HG03354 (cell line): ENCODE results near the gene CREB5.
A peak's percentile ranks its signal among the peaks of the same experiment; 100 is the strongest.
"Not testable (repeated sequence)": the region's sequence is repeated elsewhere in the genome, so short reads cannot be mapped to it uniquely, and the experiment has no call there.

Experiments used
- ATAC-seq: cut with Tn5 transposase; IDR thresholded peaks from one replicate; pipeline ENCODE4 v1.9.1; 2021; ENCODE audit warnings: mild to moderate bottlenecking; ENCODE audit not compliant: unreplicated experiment, poor library complexity, severe bottlenecking

The CREB5 gene

DNA sequence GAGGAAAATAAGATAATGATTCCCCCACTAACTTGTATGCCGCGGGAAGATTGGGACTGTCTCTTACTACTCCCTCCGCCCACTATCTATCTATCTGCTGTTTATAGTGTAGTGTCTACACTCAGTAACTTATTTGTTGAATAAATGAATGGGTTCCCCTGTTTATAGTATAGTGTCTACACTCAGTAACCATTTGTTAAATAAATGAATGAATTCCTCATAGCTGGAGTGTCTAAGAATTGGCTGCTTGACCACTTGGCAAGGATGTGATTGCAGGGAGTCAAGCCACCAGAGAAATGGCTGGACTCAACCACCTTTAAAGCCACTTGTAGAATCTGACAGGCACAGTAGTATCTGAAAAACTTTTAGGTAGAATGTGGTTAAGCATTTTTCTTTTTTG lies 398.7 kb downstream of the CREB5 start:
- no peak for ATAC-seq

DNA sequence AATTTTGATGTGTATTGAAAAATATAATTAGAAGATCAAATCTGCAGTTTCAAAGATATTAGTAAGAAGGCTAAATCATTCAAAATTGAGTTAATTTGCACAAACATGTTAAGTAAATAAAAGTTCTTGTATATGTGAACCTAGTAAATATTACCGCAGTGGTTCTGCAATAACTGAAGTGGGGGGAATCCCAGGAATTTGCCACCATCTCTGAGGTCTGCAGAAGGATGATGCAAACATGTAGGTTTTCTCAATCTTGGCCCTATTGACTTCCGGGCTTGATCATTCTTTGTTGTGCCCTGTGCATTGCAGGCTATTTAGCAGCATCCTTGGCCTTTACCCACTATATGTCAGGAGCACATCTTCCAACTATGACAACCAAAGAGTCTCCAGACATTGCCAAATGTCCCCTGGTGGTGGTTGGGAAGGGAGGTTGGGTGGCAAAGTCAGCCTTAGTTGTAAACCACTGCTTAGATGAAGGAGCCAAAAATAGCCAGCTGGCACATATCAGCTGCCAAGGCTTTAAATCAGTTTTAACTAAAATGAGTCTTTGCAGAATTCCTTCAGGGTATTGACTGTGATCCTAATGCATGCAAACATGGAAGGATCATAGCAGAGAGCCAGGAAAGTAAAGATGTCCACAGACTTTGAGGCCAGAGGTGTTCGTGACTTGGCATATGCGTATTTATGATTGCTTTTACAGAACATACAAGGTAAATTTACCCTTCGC lies 399.5 kb downstream of the CREB5 start:
- ATAC-seq = no peak

DNA sequence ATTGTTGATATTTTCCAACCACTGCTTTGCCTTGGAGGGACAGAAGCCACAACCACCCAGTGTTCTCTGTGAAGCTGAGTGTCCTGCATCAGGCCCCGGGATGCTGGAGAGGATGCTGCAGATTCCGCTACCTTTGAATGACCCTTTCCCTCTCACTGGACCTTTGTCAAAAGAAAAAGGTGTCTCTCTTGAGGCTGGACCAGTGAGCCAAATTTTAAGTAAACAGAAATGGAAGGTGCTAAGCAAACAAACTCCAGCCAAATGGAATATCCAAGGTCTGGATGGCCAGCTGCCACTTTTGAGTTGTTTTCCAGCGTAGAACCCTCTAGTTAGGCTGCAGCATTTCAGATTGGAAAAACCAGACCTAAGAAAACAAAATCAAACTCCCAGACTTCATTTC lies 400.3 kb downstream of the CREB5 start:
- ATAC-seq = no peak

DNA sequence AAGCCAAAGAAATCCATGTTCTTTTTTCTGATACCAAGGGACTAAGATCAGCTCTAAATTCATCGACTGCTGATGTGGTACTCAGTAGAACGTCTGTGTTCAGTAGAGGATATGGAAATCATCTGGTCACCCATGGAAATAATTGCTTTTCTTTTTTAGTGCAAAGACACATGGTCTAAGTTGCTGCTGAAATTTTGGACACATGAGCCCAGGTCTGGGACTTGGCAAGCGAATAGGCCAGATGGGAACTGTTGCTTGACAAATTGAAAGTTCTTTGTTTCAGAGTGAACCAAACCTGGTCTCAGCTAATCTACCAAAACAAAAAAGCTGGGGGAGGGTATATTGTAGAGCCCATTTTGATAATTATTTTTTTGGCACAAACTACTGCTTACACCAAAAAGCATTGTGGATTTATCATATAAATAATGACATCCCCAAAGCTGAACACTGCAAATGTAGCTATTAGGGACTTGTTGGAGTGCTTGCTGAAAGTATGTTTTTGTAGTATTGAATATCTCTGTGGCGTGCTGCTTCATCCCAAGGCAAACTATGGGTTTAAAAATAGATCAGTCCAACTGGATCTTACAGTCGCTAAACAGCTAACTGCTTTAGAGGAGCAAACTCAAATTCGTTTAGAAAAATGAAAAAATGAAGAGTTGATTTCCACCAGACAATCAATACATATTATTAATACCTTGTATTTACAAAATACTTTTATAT lies 401.1 kb downstream of the CREB5 start:
- ATAC-seq = peak; percentile 26

DNA sequence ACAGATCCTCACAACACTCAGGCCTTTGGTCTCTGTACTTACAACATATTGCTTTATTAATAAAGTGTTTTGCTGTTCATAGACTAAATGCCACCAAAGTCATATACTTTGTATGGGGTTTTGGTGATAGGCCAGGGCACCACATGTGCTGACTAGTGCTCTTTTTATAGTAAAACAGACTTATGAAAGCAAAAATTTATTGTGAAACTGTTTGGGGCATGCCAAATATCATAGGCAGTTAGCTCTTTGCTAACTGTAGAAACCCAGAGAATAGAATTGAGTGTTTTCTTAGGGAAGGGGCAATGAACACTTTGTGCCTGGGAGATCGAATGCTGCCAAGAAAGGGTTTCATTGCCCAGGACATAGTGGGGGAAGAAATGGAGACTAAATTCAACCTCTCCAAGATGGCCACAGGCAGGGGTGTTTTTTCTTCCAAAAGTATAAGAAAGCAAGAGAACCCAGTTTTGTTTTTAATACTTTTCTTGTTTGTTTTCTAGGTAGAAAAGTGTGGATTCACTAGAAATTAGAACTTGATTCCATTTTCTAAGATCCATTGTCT lies 403.1 kb downstream of the CREB5 start:
- peak; percentile 48 for ATAC-seq

DNA sequence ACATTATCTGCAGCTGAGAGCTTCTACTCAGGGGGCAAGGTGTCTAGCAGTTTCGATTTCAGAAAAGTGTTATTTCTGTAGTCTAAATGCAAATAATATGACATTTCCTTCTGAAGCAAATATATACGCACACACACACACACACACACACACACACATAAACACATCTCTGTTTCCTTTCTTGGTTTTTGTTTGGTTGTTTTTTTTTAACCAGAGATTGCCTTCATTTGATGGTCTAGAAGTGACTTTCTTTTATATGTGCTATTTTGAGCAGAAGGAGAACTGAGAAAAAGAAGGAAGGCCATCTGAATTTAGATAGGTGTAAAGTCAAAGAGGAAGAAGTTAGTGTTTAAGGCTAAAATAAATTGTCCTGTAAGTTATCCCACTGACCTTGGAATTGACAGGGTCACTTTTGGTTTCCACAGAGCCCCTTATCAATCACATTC lies 403.6 kb downstream of the CREB5 start:
- ATAC-seq = peak; percentile 90

DNA sequence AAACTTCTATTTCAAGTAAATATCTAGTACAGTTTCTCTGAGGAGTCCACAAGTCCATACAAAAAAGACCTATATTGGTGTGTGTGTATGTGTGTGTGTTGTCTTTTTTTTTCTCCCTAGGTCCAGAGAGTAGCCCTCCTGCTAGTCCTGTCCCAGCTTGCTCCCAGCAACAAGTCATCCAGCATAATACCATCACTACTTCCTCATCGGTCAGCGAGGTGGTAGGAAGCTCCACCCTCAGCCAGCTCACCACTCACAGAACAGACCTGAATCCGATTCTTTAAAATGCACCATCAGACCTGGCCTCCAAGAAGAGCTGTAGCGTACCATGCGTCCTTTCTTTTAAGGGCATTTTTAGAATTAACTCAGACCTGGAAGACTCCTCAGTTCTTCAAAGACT lies 406.7 kb downstream of the CREB5 start:
- ATAC-seq = no peak

DNA sequence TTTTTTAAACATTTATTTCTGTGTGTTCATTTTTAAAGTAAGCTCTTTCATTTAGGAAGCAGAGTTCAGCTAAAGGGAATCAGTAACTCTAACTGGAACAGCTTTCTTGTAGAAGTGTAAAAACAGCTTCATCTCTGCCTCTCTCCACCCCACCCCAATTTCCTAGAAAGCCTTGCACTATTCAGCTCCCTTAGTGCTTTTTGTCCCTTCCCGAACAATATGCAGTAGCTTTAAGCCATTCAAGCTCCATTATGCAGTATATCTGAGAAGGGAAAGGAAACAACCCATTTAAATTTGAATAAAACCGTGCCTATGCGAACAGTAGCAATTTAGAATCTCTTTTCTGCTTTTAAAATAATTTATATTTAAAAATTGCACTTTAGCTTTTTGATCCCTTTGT lies 411.3 kb downstream of the CREB5 start:
- ATAC-seq = no peak

DNA sequence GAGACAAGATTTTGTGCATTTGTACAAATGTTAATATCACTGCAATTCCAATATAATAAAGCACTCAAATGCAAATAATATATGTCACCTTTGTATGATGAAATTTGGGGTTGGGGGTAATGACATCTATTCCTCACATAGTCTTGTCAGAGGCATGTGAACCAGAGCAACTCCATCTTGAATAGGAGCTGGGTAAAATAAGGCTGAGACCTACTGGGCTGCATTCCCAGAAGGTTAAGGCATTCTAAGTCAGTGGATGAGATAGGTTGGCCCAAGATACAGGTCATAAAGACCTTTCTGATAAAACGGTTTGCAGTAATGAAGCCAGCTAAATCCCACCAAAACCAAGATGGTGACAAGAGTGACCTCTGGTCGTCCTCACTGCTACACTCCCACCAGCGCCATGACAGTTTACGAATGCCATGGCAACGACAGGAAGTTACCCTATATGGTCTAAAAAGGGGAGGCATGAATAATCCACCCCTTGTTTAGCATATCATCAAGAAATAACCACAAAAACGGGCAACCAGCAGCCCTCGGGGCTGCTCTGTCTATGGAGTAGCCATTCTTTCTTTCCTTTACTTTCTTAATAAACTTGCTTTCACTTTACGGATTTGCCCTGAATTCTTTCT lies 413.6 kb downstream of the CREB5 start:
- ATAC-seq = not testable (repeated sequence)

DNA sequence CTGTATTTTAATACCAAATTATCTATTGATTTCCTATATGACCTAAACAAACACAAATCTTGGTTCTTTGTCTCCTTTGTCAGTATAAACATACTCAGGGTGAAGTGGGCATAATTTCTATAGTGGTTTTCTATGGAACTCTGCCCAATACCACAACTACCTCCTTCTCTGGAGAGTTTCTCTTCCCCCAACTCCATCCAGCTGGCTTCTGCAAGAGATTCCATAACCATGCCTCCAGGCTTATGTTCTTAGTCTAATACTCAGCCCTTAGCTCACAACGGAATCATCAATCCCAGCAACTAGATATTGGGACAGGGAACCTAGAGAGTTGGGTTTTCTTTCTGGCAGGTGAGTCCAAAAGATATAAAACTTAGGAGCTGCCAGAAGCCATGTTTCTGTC lies 418.5 kb downstream of the CREB5 start:
- ATAC-seq = no peak

DNA sequence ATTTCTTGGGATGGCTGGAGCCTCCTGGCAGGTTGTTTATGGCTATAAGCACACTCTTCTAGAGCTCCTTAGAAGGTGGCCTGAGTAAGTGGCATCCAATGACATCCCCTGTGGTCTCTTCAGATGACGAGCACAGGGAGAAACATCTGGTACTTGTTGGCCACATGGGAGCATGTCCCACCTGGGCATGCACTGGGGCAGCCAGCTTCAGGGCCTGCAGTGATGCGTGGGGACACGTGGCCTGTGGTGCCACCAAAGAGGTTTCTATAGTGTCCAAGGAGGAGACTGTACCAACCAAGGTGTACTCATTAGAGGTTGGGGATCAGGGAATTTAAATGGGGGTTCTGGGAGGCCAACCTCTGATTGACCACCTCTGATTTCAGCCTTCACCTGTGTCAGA lies 420.4 kb downstream of the CREB5 start:
- ATAC-seq = no peak

DNA sequence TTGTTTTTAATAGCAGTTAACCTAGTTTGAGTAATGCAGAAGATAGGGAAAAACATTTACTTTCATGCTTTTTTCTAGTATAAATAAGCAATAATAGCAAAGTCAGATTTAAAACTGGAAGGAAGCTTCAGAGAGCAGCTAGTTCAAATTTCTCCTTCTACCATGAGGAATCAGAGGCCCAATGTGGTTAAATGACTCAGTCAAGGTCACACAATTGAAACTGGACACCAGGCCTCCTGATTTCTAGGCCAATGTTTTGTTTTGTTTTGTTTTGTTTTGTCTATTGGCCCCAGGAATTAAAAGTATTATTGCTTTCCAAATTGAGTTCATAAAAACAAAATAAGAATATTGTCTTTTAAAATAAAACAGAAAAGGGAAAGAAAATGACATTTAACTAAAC lies 423.5 kb downstream of the CREB5 start:
- no peak for ATAC-seq

DNA sequence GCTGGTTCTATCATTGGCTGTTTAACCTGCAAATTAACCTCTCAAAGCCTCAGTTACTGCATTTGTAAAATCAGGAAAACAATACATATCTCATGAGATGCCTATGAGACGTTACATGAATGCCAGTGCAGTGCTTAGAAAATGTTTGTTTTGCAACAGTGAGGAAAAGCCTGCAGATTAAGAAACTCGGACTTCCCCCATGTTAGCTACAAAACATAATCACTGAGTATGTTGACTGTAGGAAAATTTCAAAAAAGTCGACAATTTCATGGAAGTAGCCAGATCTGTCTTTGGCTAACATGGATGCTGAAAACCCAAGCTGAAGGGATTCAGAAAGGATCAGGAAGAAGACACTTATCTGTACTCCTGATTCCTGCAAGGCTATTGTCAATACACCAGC lies 424.4 kb downstream of the CREB5 start:
- ATAC-seq = no peak

DNA sequence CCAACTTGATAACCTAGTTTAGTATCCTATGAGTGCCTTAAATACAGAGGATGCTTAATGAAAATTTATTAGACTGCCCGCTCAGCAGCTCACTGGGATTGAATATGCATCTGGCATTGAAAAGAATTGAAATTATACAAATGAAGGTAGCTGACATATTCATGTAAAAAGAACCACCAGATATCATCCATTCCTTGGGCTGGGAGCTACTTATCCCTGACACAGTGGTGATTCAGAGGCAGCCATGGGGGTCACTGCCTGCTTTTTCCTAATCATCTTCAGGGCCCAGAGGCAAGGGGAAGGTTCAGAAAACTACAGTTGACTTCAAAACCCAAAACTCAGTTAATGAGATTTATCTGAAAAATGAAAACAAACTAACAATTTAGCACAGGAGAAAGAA lies 424.9 kb downstream of the CREB5 start:
- ATAC-seq = no peak

DNA sequence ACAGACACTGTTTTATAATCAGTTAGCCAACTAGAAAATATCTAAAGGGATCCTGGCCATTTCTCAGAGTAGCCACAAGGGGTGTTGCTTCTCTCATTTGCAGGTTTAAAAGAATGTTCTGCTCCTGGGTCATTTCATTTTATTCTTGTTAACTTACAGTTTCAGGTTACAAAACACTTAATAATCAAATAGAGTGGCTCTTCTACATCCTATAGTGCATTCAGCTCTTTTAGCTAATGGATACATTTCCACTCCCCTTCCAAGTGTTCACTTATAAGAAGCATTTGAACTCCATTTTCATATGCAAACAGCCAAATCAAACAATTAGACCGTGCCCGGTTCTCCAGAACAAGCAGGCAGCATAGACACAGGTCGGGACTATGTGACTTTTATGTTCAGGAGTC lies 428.3 kb downstream of the CREB5 start:
- ATAC-seq = no peak

DNA sequence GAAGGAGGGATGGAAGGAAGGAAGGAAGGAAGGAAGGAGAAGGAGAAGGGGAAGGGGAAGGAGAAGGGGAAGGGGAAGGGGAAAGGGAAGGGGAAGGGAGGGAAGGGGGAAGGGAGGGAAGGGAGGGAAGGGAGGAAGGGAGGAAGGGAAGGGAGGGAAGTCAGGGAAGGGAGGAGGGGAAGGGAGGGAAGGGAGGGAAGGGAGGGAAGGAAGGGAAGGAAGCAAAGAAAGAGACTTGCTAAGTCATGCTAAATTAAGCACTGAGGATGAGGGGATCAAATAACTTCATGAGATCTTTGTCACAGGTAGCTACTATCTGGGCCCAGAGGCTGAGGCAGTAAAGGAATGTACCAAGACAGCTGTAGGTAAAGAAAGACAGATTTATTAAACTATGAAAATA lies 429.4 kb downstream of the CREB5 start:
- no peak for ATAC-seq

DNA sequence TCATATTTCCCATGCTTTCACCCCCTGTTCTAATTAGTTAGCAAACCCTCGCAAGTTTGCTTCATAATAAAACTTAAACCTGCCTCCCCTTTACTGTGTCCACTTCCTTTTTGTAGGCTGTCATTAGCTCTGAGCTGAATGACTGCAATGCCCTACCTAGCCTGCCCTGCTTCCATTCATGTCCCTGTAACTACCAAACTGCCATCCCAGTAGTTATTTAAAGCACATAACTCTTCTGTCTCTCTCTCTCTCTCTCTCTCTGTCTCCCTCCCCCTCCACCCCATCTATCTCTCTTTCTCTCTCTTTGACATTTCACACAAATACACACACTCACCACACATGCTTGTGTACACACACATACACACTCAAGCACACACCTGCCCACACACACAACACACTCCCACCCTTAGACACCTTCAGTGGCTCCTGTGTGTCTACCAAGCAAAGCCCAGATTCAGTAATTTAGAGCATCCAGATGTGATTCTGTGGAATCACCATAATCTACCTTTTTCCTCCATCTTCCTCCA lies 430.5 kb downstream of the CREB5 start:
- ATAC-seq = no peak

DNA sequence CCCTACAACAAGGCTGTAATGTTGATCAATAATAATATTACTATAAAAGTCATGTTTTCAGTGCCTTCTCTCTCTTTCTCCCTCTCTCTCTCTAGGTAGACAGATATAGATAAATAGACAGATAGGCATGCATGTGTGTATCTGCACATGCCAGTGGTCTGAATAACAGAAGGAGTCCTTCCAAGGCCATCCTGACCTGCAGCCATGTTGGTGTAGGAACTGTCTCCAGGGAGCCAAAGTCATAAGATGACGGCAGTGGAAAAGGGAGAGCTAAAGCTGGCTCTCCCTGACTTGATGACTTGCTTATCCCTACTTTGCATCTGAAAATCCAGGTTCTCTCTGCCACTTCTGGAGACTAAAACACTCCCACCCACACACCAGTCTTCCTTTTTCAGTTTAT lies 432.8 kb downstream of the CREB5 start:
- ATAC-seq = no peak

DNA sequence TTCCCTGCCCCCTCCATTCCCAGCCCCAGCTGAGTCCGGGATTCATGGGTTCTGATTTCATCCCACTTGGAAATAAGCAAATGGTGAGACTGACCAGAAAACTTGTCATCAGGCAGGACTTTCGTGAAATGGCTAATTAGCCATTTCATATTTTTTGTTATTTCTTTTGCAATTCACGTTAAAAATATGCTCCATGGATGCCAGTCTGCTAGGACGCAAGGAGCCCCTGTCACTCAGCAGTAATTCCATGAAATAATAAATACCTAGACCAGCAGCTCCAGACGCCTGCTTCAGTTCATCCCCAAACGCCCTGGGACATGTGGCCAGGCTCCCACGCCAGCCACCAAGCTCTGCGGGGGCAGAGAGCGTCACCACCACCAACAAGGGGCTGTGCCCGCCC lies 434.9 kb downstream of the CREB5 start:
- ATAC-seq = no peak

DNA sequence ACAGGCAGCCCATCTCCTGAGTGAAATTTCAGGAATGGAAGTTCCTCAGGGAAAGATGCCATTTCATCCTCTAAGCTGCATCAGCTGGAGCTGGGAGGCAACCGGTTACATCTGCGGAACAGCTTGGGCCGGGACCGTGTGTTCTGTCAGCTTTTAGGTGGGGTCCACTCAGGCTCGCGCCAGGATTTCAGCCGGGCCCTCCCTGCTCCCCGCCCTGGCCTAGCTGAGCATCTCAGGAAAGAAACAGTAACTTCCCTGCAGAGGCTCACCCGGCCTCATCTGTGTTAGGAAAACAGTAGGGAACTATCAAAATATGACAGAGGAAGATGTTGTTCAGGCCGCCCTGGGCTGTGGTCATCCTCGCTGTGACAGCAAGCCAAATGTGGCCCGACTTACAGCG lies 435.4 kb downstream of the CREB5 start:
- ATAC-seq = no peak

DNA sequence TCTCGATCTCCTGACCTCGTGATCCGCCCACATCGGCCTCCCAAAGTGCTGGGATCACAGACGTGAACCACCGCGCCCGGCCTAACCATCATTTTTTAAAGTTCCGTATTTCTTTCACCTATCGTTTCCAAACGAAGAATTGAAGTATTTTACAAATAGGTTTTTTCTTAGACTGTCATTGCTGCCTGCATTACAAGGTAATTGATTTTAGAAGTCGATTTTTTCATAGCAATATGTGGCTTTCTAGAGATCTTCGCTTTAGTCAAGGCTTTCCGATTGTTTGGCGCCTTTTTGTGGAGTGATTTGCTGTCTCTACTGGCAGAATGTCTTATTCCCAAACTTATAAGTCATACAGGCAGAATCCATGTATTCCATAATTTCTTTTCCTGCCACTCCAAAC lies 436.6 kb downstream of the CREB5 start:
- ATAC-seq = no peak
